Panc1 (cell line): ENCODE results near the gene PRR29. TPM values are rescaled to one million over a fixed set of nuclear protein-coding genes. Genes with fewer than 3 reads are reported as not detected.

Source experiments
- ATAC-seq: fragments of 200-7000 bp; cut with Tn5 transposase; 2 replicates; pipeline ENCODE4 v1.9.1; 2020; ENCODE audit warnings: mild to moderate bottlenecking, moderate library complexity
- BruUV-seq: library from RNA; stranded (reverse); fragments of 400-500 nt; replicated peaks from 2 replicates; lab custom pipeline; 2021; lab: Mats Ljungman, UMichigan
- CTCF ChIA-PET: fragments of 300-600 bp; sonication (Branson Sonifier 250); formaldehyde crosslinking; loops from one replicate; lab custom pipeline; 2022; ENCODE audit warnings: antibody characterized with exemption; lab: Charles Lee
- POLR2A ChIA-PET: fragments of 300-600 bp; sonication (Branson Sonifier 250); formaldehyde crosslinking; loops from one replicate; lab custom pipeline; 2022; ENCODE audit warnings: antibody characterized with exemption; lab: Charles Lee
- DNase-seq: peaks from one replicate; pipeline ENCODE4 v3.0.0-alpha.2; 2010; ENCODE audit warnings: low read depth, low spot score
- H3K27ac ChIP-seq: 2 replicates; pipeline ENCODE4 v1.5.1; 2011; ENCODE audit warnings: mild to moderate bottlenecking, low read length, inconsistent platforms
- H3K27me3 ChIP-seq: fragments of 200-500 bp; sonication (Bioruptor generic); 2 replicates; pipeline ENCODE4 v1.6.0; 2014; ENCODE audit warnings: low read length, inconsistent platforms; ENCODE audit not compliant: control insufficient read depth, insufficient read depth
- H3K36me3 ChIP-seq: fragments of 200-500 bp; sonication (Bioruptor generic); 2 replicates; pipeline ENCODE4 v1.5.1; 2014; ENCODE audit warnings: inconsistent platforms, mild to moderate bottlenecking, low read length, moderate library complexity; ENCODE audit not compliant: control insufficient read depth, insufficient read depth
- H3K4me1 ChIP-seq: 2 replicates; pipeline ENCODE4 v1.5.1; 2011; ENCODE audit warnings: inconsistent platforms, mild to moderate bottlenecking, low read length, moderate library complexity; ENCODE audit not compliant: control insufficient read depth, insufficient read depth
- H3K4me3 ChIP-seq, 2 experiments: 2 replicates each; pipeline ENCODE4 v1.5.1; 2011 to 2012; ENCODE audit warnings: low read depth in 2 of 2, low read length in 2 of 2, mild to moderate bottlenecking in 2 of 2, inconsistent platforms in 1 of 2, moderate library complexity in 1 of 2
- H3K9me3 ChIP-seq: fragments of 200-500 bp; sonication (Bioruptor generic); 2 replicates; pipeline ENCODE4 v1.5.1; 2014; ENCODE audit warnings: low read depth, mild to moderate bottlenecking, inconsistent platforms, low read length, moderate library complexity; ENCODE audit not compliant: control insufficient read depth, insufficient read depth
- CTCF ChIP-seq: fragments of 450-650 bp; IDR thresholded peaks from 2 replicates; pipeline ENCODE4 v1.5.1; 2017; ENCODE audit warnings: mild to moderate bottlenecking
- POLR2AphosphoS5 ChIP-seq: IDR thresholded peaks from 2 replicates; pipeline ENCODE4 v1.6.1; 2012; ENCODE audit warnings: mild to moderate bottlenecking, low read depth, low read length, moderate library complexity
- REST ChIP-seq, 2 experiments: IDR thresholded peaks; 2 replicates each; pipeline ENCODE4 v1.6.1; 2011 to 2012; ENCODE audit warnings: low read depth in 2 of 2, control low read depth in 1 of 2, low read length in 1 of 2, mild to moderate bottlenecking in 1 of 2, moderate library complexity in 1 of 2; ENCODE audit not compliant: insufficient read depth in 1 of 2
- SIN3A ChIP-seq: IDR thresholded peaks from 2 replicates; pipeline ENCODE4 v1.6.1; 2012; ENCODE audit warnings: low read depth, mild to moderate bottlenecking, low read length, moderate library complexity, borderline replicate concordance; ENCODE audit not compliant: insufficient read depth
- TCF7L2 ChIP-seq: IDR thresholded peaks from 2 replicates; pipeline ENCODE4 v1.6.1; 2011; ENCODE audit warnings: mild to moderate bottlenecking, low read depth, low read length, inconsistent platforms
- in situ Hi-C: cut with HindIII; loops from 2 replicates; pipeline ENCODE4 v1.10.0; 2016; ENCODE audit warnings: low sequenced_read_pairs, low pct_unique_long_range_greater_than_20kb
- intact Hi-C: fragments of 100-400 bp; cut with micrococcal nuclease; formaldehyde crosslinking; loops from one replicate; pipeline ENCODE4 v1.10.0; 2022; ENCODE audit not compliant: unreplicated experiment
- total RNA-seq: library from RNA; stranded (reverse); gene quantifications from one replicate; pipeline ENCODE4 v1.2.1, GENCODE V29; 2021; ENCODE audit not compliant: unreplicated experiment

The PRR29 gene
- total RNA-seq, 1 experiment from 2014 or later, result 0.10 TPM

GRCh38 chr17:64039106-64039400 is 40.9 kb downstream of the PRR29 start:
- BruUV-seq, result no TSS peak
- no peak overlapping the region for H3K27ac ChIP-seq
- intact Hi-C loops (no loop called here), in situ Hi-C loops (no loop called here)
- no peak for ATAC-seq
- no peaks in the 10 kb centered on the region for H3K9me3 ChIP-seq
- no peaks in the 10 kb centered on the region for H3K36me3 ChIP-seq
- TF ChIP-seq TCF7L2 (no peak), CTCF (no peak)
- DNase-seq, result no peak
- no peak overlapping the region for H3K4me3 ChIP-seq
- ChIA-PET CTCF (no interaction called here), POLR2A (no interaction called here)
- no peaks in the 10 kb centered on the region for H3K4me1 ChIP-seq
- H3K27me3 ChIP-seq, result no peaks in the 10 kb centered on the region

GRCh38 chr17:64040206-64040605 is 42.1 kb downstream of the PRR29 start:
- POLR2A ChIA-PET, result no interaction called here
- Histone ChIP-seq H3K27me3 (no peaks in the 10 kb centered on the region), H3K36me3 (no peaks in the 10 kb centered on the region), H3K9me3 (no peaks in the 10 kb centered on the region), H3K4me3 (no peak overlapping the region), H3K27ac (no peak overlapping the region), H3K4me1 (no peaks in the 10 kb centered on the region)
- no TSS peak for BruUV-seq
- in situ Hi-C loops (no loop called here), intact Hi-C loops (no loop called here)
- no peak for TF ChIP-seq REST (IDR thresholded peaks at IDR 0.05; ENCODE audit: insufficient read depth in 1 of 2, low read depth in 2 of 2, low read length in 1 of 2)
- no peak for TF ChIP-seq TCF7L2
- no peak for TF ChIP-seq POLR2AphosphoS5
- no peak for TF ChIP-seq CTCF
- TF ChIP-seq SIN3A, result no peak
- no peak for DNase-seq
- no peak for ATAC-seq
- CTCF ChIA-PET, result no interaction called here

- DNase-seq (no peak), ATAC-seq (no peak)
- BruUV-seq, result no TSS peak
- TF ChIP-seq REST (IDR thresholded peaks at IDR 0.05; ENCODE audit: insufficient read depth in 1 of 2, low read depth in 2 of 2, low read length in 1 of 2), result no peak
- Histone ChIP-seq H3K36me3 (no peaks in the 10 kb centered on the region), H3K27me3 (no peaks in the 10 kb centered on the region), H3K4me1 (no peaks in the 10 kb centered on the region), H3K4me3 (no peak overlapping the region), H3K9me3 (no peaks in the 10 kb centered on the region), H3K27ac (no peak overlapping the region)
- ChIA-PET POLR2A (no interaction called here), CTCF (no interaction called here)
- intact Hi-C loops, result no loop called here
- in situ Hi-C loops, result no loop called here
Measured at GRCh38 chr17:64041912-64042311, 43.8 kb downstream of the PRR29 start.
